DMS79 (cell line): Measurements from ENCODE around the gene GABBR1.
A peak's percentile ranks its signal among the peaks of the same experiment; 100 is the strongest.

ENCODE experiments used
- DNase-seq: peaks from one replicate; lab custom pipeline; 2025; lab: John Stamatoyannopoulos, UW

Gene GABBR1

DNA sequence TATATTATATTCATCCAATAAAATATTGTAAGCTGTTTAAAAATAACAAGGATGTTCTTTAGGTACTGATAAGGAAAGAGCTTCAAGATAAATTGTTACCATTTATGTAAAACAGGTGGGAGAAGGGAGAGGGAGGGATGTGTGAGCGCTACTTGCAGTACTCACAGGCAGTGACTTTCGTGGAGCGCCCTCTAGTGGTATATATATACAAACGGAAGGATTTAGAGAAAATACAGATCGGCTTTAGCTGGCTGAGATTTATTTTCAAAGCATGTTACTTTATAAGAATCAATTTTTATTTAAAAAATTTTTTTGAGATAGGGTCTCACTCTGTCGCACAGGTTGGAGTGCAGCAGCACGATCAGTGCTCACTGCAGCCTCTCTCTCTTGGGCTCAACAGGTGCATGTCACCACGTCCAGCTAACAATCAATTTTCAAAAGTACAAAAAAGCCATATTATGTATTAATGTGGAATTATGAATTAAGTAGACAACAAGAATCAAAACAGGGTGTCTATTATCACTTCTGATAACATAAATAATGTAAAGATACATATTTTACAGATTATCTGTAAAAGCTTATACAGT is 20.6 kb upstream of the GABBR1 start:
- DNase-seq = peak; percentile 5

DNA sequence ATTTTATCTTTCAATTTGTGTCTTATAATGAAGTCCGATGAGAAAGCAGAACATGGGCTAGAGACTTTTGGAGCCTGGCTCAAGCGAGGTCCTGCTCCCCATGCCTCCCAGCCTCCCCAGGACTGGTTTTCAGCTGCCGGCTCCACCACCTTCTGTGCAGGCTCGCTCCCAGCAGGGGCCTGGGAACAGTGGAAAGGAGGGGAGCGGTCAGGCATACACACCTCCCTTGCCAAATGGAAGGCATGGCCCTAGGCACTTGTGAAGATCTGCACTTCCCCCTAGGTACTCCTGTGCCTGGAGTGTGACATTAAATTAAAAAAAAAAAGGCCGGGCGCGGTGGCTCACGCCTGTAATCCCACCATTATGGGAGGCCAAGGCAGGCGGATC is 19.2 kb upstream of the GABBR1 start:
- no peak for DNase-seq

DNA sequence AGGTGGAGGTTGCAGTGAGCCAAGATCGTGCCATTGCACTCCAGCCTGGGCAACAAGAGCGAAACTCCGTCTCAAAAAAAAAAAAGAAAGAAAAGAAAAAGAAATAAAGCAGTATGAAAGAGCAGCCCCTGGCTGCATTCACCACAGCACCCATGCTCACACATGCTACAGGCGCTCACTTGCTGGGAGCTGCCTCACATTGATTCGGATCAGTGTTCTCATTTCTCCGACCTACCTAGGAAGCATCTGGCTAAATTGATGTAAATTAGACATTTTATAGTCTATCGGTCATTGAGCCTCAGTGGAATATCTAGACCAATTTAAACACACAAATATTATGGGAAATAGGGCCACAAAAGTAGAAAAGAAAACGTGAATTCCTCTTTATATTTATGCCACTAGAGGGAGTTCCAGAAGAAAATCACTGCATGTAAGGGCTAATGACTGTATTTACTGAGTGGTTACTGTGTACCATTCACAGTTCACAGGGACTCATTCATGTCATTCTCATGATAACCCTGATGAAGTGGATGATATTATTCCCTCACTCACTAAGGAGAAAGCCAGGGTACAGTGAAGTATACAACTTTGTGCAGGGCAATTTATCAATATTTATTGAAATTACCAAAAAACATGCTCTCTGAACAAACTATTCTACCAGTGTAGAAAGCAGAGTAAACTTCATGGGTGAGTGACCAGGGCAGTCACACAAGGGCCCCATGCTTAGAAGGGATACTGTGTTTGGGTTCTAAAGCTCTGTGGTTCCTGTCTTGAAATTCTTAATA is 18.6 kb upstream of the GABBR1 start:
- no peak for DNase-seq

DNA sequence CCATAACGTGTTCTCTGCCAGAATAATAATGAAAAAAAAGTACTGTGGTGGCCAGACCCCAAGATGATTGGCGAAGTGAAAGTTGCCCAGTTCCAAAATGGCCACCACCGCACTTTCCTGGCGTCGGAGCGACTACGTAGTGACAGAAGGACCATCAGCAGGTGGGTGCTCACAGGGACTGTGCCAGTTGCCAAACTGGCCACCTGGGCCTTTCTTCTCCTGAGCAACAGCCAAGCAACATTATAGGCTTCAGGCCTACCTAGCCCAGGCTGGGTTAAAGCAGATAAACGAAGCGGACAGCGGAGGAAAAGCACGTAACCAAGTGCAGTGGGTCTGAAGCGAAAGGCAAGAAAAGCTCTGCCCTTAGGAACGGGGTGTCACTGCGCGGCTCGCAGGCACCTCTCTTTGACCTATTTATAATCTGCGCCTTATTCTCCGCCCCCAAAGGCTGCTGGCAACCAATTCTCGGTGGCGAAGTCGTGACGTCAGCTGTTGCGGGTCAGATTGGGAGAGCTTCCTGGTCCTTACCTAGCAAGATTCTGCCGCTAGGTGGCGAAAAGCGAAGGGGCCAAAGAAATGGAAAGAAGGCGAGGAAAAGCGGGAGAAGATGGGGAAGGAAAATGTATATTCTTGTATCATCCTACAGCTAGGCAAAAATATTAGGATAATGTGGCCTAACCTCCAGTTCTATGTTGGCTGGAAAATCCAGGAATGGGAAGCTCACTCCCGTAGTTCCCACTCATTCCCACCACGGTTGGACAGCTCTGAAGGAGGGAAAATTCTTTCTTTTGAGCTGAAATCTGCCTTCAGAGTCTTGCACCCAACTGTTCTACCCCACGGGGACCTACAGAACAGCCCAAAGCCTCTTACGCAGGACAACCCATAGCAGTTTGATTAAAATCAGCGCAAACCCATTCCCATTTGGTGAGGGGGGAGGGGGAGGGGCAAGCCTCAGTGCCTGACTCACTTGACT is 17.0 kb upstream of the GABBR1 start:
- peak; percentile 92 for DNase-seq

DNA sequence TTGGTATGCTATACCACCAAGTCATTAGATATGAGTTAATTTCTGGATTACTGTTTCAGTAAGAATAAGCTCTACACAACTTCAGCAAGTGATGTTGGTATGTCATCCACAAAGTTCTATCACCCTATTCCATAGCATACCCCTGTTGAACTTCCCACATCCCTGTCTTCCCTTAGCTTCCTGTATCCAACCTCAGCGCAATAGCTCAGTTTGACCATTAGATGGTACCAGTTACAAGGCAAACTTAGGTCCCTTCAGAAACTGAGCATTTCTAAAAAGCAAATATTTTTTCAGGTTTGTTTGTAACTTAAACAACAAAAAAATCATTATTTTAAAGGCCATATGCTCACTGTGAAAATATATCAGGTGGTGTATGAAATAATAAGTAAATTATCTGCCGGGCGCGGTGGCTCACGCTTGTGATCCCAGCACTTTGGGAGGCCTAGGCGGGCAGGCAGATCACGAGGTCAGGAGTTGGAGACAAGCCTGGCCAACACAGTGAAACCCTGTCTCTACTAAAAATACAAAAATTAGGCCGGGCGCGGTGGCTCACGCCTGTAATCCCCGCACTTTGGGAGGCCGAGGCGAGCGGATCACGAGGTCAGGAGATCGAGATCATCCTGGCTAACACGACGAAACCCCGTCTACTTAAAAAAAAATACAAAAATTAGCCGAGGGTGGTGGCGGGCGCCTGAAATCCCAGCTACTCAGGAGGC is 15.1 kb upstream of the GABBR1 start:
- no peak for DNase-seq

DNA sequence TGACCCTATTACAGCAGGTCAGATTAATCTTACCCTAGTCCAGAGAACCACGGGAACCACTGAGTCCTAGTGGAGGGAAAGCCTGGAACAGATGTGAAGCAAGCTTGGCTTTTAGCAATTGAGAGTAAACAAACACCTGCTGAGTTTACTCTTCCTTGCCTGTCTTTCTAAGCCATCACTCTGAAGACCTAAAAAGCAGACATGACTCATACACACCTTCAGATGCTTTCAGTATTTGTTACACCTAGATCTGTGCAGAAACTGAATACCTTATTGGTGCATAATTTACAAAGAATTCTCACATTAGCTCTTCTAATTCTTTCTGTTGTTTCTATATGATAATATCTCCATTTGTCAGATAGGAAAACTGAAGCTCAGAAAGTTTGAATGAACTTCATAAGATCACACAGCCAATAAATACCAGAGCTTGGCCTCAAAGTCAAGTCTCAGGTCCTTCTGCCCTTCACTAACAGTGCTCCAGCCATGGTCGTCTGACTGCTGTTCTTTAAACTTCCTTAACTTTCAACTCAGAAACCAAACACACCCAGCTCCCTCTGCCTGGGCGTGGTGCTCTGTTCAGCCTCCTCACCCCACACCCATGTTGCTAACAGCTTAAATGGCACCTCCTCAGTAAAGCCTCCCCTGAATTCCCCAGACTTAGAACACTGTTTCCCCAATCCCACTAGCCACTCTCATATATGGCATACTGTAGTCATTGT is 8.6 kb upstream of the GABBR1 start:
- no peak for DNase-seq

DNA sequence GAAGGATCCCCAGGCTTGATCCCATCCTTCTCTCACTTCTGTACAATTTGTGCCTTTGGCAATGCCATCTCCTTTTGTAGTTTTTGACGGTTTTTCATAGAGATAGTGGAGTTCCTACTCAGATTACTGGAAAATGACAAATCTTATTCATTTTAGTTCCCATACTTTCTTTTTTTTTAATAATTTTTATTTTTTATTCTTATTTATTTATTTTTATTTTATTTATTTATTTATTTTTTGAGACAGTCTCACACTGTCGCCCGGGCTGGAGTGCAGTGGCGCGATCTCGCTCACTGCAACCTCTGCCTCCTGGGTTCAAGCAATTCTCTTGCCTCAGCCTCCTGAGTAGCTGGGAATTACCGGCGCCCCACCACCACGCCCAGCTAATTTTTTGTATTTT is 4.3 kb upstream of the GABBR1 start:
- no peak for DNase-seq

DNA sequence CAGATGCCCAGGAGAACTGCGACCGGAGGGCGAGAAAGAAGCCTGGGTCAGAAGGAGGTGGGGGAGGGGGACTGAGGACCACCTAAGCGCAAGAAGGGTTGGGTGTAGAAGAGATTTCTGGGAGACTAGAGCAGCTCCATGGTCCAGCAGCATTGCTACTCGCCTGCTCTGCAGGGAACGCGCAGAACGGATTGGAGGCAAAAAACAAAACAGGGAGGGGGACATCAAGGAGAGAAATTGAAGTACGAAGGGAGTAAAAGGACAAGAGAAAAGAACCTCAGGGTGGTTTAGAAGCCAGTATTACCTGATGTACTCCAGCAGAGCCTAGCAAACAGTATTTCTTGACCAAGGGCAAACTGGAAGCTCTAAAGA is 537 bp upstream of the GABBR1 start:
- peak; percentile 61 for DNase-seq

DNA sequence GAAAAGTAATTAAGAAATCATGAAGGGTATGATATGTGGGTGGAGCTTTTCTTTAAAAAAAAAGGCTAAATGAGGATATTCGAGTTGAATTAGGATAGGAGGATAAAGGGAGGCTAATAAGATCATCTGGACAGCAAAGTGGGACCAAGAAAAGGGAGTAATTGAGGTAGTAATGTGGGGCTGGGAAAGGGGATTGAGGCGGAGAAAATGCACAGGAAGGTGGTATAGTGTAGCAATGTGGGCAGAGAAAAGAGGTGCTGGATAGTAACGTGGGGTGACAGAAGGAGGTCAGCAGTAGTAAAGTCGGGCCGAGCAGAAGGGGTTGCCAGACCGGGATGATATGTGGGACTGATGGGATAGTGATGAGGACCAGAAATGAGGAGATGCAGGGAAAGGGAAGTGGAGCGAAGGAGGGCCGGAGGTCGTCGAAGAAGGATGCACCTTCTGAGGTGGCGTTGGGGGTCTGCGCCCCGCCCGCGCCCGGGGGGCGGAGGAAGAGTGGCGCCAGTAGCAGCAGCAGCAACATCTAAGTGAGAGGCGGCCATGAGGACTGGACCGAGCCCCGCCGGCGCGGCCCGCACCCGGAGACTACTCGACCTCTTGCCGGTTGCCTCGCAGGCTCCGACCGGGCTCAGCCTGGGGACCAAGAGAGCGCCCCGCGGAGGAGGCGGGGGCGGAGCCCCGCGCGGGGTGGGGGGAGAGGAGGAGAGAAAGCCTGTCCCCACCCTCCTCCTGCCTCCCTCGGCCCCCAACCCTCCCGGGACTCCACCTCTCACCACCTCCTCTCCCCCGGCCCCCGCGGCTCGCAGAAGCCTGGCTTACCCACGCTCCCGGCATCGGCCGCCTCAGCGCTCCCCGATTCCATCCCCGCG is 887 bp downstream of the GABBR1 start:
- no peak for DNase-seq

DNA sequence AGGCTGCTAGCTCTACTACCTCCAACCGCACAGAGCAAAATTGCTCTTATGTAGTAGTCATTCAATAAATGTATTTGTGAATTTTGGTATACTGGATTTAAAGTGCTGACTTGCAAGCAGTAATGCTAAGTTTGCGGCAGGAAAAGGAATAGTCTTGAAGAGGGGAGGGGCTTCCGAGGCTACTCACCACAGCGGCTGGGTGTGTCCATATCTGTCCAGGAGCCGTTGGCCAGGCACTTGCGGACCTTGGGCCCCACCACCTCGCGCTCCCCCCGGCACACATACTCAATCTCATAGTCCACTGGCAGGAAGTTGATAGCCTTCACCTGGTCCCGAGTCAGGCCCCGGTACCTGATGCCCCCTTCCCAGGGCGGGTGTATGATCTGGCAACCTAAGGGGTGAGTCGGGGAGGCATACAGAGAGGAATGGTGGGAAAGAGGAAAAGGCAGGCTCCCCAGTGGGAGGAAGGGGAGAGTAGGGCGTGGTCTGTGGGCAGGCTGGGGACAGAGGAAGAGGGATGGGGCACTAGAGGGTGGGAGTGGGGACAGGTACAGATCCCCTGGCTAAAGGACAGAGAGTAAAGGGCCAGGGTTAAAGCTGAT is 1.7 kb downstream of the GABBR1 start:
- no peak for DNase-seq

DNA sequence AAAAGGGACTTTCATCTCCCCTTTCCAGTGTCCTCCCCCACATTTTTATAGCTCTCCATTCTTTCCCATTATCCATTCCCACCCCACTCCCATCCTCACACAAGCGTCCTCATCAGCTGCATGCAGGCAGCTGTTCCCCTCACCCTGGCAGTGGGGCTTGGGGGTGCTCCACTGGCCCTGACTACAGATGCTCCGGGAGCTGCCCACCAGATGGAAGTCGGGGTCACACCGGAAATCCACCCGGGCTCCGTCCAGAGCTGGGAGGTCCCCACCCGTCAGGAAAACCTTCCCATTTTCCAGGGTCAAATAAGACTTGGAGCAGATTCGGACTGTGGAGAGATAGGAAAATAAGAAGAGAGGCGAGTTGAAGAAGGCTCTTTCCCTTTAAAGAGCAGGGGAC is 2.7 kb downstream of the GABBR1 start:
- DNase-seq = no peak

DNA sequence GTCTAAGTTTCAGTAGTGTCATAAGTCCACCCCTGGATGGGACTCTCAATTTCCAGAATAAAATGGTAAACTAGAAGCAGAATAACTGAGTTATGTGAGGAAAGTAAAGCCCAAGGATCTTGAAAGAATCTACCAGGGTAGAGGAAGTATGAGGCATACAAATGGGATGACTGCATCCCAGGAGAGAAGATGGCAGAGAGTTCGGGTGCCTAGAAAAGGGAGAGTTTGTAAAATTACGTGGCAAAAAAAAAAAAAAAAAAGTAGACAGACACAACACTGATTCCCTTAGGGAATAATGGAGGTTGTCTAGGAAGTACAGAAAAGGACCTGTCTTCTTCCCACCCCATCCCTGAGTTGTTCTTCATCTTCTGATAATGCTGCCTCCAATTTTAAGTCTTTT is 3.4 kb downstream of the GABBR1 start:
- DNase-seq = no peak

DNA sequence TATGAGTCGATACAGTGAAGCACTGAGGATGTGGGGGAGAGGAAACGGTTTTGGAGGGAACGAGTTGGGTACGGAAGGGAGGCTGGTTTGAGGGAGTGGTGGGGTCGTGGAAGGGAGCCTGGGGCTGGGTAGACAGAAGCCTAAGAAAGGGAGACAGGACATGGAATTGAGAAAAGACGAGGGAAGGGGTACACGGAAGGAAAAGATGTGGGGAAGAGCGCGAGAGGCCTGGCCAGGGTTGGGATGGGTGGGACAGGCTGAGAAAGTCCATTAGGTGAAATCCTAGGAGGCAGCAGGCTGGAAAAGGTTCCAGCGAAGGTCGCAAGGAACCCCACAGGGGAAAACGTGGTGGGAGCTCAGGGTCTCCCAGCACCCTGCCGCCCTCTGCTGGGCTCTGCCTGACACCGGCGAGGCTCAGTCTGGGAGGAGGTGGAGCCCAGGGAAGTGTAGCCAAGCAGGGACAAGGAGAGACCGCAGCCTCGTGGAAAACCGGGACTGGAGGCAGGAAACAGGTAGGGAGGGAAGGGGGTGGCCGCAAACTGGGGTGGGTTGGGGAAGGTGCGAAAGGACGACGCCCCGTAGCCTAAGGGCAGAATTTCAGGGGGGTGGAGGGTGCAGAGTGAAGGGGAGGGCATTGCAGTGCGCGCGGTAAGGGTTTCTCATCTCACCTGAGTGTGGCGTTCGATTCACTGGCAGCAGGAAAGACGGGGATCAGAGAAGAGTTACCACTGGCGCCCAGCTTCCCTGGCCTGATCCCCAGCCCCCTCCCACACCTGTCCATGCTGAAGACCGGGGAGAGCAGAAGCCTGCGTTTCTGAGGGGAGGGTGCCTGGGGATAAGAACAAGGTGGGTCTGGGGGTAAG is 4.3 kb downstream of the GABBR1 start:
- DNase-seq = peak; percentile 71

DNA sequence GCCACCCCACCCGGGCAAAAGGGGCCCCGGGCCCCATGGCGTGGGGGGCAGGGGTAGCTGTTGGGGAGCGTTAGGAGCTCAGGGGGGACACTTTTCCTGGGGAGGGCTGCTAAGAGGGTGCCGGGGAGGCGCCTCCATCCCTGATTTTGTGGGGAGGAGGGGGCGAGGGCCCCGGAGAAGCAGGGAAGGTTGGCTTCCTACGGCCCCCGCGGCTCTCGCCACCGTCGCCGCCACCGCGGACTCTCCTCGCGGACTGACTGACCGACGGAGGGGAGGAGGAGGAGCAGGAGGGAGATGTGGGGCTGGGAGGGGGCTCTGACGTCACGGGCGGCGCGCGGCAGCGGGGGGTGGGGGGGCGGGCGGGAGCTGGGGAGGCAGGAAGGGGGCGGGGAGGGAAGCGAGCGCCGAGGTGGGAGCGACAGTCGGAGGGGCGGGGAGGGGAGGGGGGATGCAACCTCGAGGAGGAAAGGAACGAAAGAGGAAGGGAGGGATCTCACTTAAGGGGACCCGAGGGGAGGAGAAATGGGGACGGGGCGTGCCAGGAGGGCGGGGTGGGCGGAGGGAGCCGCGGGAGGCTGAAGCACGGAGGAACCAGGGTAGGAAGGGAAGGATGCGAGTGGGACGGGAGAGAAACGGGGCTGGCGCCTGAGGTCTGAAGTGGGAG is 5.1 kb downstream of the GABBR1 start:
- peak; percentile 13 for DNase-seq

DNA sequence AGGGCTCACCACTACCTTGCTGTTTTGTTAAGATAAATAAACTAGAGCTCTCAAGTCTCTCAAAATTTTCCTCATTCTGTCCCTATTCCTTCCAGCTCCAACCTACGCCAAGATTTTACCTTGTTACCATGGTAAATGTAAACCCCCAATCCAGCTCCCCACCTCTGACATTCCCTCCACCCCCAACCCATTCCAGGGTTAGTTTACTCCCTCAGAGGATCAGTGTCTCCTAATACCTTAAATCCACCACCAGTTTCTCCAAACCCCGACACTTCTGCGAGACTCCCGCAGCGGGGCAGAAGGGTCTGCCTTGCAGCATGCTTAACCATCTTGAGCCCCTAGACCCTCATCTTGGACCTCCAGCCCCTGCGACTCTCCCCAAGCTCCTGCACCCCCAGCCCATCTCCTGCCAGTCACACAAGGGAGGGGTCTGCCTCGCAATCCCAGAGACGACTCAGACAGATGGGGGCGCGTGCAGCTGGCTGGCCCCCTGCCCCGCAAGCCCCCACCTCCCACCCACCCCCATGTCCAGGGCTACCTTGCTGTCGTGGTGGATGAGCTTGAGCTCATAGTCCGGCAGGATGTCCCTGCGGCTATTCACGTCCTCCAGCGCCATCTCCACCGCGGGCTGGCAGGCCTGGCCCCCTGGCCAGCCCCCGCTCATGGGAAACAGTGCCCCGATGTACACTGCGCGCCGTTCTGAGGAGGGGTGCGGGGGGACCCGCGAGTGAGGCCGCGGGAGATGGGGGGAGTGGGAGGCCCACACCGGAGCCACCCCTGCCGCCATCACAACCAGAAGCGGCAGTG is 5.8 kb downstream of the GABBR1 start:
- DNase-seq = no peak

DNA sequence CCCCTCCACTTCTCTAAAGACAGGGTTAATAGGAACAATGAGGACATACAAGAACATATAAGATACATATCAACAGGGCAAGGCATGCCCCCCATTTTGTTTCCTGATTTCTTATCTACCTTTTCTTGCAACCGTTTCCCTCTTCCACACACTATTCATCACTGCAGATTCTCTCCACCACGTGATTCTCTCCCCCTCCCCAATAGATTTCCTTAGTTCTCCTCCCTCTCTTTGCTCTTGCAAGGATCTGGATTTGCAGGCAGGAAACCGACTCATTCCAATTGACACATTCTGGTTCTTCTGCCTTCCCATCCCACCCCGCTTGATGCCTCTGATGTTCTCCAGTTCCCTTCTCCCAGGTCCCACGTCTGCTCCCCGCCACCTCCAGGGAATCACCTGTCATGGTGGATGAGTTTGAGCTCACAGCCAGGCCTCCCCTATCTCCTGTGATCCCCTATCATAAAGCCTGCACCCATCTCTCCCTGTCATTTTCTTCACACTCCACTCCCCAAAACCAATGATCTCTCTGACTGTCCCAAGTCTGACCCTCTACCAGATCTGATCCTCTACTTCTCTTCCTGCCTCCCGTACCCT is 7.5 kb downstream of the GABBR1 start:
- no peak for DNase-seq

DNA sequence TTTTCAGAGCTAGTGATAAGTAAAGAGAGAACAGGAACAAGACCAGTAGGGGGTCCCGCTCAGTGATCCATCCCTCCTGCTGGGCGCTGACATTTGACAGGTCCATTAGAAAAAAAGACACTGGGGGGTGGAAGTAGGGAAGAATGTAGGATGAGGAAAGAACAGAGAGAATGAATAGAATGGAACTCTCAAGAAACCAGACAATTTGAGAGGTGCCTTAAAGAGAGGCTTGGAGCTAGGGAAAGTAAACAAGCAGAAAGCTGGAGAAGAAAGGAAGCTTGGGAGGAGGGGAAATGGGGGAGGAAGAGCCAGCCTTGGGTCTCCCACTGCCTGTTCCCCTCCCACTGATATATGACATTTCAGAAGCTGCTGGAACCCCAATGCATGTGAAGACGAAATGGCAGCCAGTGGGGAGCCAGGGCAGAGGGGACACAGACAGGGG is 8.4 kb downstream of the GABBR1 start:
- no peak for DNase-seq
